SH-SY5Y (cell line): ENCODE measurements around the gene SERPINI1.

ENCODE experiments used
- GATA2 ChIP-seq: IDR thresholded peaks from 2 replicates; pipeline ENCODE4 v1.6.1; 2011; ENCODE audit warnings: mild to moderate bottlenecking, low read depth, low read length
- GATA3 ChIP-seq: IDR thresholded peaks from 2 replicates; pipeline ENCODE4 v1.6.1; 2011; ENCODE audit warnings: low read depth, mild to moderate bottlenecking, low read length, moderate library complexity

DNA sequence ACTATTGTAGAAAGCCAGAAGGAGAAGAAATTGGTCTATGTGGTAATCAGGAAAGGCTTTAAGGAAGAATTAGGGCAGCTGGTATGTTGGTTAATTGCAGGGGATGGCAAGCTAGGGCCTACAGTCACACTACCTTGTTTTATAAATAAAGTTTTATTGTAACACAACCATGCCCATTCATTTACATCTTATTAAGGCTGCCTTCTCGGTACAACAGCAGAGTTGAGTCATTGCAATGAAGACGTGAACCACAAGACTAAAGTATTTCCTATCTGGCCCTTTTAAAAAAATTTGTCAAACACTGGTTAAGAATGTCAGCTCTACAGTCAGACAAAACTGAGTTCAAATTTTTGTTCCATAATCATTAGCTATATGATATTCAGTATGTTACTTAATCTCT, 8.3 kb downstream of the SERPINI1 start:
- TF ChIP-seq GATA3 (no peak), GATA2 (no peak)
